Measurements from ENCODE around the gene CAPN7.

CAPN7 gene

DNA sequence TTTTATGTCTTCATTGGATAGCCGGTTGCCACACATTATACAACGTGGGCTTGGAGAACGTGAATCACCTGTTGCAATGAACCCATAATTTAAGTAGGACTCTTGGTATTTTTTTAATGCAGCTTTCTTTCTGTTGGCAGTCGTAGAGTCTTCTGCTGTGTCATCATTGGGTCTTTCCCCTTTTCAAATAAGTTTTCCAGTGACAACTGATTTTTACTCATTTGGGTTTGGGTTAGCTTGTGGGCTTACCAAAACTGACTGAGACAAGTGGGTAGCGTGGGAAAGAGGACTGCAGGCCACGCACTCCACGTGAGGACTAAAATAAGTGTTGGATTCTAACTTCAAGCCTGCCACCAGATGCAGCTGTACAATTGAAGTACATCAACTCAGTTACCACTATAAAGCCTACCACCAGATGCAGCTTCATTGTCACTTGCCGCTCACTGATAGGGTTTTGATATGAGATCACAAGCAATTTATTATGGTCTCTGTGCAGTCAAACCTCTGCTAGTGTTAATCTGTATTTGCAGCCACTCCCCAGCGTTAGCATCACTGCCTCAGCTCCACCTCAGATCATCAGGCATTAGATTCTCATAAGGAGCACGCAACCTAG is 6.4 kb upstream of the CAPN7 start:
- no peak for DNase-seq (ENCODE audit: low read depth in 2 of 2)

GRCh38 chr3:15204005-15204404 is 2.0 kb upstream of the CAPN7 start:
- DNase-seq (ENCODE audit: low read depth in 2 of 2), result no peak

DNA sequence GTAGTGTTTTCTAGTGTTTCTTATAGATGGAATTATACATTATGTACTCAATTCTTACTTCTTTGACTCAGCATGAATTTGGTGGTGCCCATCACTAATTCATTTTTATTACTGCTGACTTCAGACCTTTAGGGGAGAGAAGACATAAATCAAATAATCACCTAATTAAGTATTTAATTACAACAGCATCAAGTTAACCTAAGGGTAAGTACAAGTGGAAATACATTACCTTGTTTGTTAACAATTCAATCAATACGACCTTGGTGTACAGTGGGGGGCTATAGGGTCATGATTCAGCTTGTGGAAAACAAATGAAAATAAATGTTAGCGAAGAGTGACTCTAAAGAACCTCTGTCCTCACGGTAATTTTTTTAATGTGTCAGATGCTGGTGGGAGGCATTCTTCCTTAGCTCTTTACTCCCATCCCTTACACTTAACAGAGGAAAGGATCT is 538 bp upstream of the CAPN7 start:
- no peak for DNase-seq (ENCODE audit: low read depth in 2 of 2)

DNA sequence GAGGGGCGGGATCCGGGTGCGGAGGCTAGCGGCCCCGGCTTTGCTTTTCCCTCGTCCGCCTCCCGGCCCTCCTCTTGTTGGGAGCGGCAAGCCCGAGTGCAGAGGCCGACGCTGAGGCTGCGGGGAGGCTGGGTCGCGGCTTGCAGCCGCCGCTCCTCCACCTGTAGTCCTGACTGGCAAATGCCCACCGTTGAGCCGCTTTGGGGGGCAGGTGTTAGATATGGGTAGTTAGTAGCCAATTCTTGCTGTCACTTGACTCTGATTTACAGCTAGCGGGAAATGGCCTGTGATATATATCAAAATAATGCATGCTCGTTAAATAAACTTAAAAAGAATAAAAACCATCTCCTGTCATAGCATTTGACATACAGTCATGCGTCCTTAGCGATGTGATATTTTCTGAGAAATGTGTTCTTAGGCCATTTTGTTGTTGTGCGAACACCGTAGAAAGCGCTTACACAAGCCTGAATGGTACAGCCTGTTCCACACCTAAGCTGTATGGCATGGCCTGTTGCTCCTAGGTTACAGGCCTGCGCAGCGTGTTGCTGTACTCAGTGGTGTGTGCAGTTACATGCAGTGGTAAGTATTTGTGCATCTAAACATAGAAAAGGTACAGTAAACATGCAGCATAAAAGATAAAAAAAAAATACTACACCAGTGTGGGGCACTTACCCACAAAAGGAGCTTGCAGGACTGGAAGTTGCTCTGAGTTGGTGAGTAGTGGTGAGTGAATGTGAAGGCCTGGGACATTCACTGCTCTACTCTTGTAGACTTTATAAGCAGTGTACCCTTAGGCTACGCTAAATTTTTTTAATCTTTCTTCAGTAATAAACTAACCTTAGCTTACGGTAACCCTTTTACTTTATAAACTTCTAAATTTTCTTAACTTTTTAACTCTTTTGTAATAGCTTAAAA is 873 bp downstream of the CAPN7 start:
- DNase-seq (ENCODE audit: low read depth in 2 of 2), result no peak

GRCh38 chr3:15207836-15208504 is 1.9 kb downstream of the CAPN7 start:
- no peak for DNase-seq (ENCODE audit: low read depth in 2 of 2)

- no peak for DNase-seq (ENCODE audit: low read depth in 2 of 2)
Observed at GRCh38 chr3:15211937-15212336, 5.9 kb downstream of the CAPN7 start.

- no peak for DNase-seq (ENCODE audit: low read depth in 2 of 2)
Observed at GRCh38 chr3:15214758-15215157, 8.7 kb downstream of the CAPN7 start.

GRCh38 chr3:15215996-15216395 is 9.9 kb downstream of the CAPN7 start:
- no peak for DNase-seq (ENCODE audit: low read depth in 2 of 2)

DNA sequence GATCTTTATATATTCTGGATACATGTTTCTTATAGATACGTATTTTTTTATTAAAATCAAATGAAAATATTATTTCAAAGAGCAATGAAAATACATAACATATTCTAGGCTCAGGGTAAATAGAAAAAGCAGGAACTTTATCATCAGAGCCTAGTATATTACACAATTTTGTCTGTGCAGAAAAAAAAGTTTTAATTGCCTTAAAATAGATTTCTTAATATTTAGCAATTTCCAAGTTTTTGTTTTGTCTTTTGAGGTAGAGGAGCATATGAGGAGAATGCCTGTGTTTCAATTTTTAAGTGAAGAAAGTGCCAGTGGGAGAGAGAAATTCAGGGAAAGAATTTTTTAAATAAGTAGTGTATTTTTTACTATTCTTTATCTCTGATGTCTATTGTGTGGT is 10.5 kb downstream of the CAPN7 start:
- DNase-seq (ENCODE audit: low read depth in 2 of 2), result no peak

DNA sequence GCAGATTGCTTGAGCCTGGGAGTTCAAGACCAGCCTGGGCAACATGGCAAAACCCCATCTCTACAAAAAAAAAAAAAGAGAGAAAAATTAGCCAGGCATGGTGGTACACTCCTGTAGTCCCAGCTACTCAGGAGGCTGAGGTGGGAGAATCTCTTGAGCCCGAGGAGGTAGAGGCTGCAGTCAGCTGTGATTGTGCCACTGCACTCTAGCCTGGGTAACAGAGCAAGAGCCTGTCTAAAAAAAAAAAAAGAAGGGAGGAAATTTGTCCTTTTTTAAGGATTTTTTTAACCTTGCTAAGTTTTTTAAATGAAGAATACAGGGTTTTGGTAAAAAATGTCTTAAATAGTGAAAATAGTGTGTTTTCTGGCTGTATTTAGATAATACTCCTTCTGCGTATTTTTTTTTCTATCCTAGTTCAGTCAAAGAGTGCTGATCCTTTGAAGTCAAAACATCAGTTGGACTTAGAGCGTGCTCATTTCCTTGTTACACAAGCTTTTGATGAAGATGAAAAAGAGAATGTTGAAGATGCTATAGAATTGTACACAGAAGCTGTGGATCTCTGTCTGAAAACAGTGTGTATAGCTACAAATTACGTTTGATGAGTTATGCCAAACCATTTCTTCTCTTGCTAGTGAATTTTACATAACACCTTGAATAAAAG is 11.1 kb downstream of the CAPN7 start:
- DNase-seq (ENCODE audit: low read depth in 2 of 2), result no peak

GRCh38 chr3:15217841-15218267 is 11.8 kb downstream of the CAPN7 start:
- DNase-seq (ENCODE audit: low read depth in 2 of 2), result no peak

DNA sequence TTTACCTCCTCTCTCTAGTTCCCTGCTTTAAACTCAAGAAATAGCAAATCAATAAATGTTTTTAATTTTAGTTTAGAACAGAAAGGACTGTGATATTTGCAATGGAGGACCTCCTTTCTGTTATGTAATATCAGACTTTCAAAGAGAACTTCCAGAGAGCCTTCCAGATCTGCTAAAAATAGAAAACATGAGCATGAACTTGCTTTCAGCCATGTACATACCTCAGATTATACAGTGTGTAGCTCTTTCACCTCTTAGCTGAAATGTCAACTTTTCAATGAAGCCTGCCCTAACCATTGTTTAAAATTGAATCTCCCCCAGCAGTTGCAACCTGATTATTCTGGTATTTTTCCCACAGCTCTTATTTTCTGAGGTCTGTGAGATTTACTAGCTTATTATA is 12.6 kb downstream of the CAPN7 start:
- no peak for DNase-seq (ENCODE audit: low read depth in 2 of 2)

DNA sequence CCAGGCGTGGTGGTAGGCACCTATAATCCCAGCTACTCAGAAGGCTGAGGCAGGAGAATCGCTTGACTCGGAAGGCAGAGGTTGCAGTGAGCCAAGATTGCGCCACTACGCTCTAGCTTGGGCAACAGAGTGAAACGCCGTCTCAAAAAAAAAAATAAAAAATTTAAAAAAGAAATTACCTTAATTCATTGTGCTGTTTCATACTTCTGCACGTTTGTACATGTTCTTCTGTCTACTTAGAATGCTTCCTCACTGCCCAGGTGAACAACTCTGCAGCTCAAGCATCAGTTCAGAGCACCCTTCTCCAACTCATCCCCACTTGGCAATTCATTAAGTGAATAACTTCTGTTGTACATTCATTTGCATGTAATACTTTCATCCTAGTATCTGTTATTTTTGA is 14.0 kb downstream of the CAPN7 start:
- DNase-seq (ENCODE audit: low read depth in 2 of 2), result no peak

DNA sequence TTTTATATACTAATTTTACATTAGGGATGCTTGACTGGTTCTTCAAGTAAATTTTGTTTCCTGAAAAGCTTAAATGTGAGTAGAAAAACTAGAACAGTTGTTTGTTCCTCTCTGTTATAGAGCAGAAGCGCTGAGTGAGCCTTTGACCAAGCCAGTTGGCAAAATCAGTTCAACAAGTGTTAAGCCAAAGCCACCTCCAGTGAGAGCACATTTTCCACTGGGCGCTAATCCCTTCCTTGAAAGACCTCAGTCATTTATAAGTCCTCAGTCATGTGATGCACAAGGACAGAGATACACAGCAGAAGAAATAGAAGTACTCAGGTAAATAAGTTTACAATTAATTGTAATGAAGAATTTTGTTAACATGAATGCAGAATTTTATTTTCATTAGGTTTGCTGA is 14.6 kb downstream of the CAPN7 start:
- no peak for DNase-seq (ENCODE audit: low read depth in 2 of 2)

GRCh38 chr3:15221574-15222217 is 15.7 kb downstream of the CAPN7 start:
- no peak for DNase-seq (ENCODE audit: low read depth in 2 of 2)

DNA sequence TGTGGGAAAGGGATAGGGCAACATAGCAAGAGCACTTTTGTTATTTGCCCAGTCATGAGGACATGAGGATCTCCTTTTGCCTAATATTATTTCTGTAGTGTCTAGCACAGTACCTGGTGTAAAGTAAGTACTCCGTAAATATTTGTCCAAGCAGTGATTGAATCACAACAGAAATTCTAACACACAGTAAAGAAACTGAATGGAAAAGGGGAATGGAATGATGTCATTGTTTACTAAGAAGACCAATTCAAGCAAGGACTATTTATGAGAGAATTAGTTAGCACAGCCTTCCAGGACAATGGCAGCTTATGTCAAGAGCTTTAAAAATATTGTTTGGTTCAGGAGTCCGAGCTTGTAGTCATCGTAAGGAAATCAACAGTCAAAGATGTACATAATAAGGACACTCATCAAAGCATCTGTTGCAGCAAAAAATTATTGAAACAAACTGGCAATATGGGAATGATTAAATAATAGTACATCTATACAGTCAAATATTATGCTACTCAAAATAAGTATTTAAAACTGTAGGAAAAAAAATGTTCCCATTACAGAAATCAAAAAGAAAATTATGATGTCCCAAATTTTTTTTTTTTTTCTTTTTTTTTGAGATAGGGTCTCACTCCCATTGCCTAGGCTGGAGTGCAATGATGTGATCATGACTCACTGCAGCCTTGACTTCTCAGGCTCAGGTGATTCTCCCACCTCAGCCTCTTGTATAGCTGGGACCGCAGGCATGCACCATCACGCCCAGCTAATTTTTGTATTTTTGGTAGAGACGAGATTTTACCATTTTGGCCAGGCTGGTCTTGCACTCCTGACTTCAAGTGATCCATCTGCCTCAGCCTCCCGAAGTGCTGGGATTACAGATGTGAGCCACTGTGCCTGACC is 17.9 kb downstream of the CAPN7 start:
- no peak for DNase-seq (ENCODE audit: low read depth in 2 of 2)

GRCh38 chr3:15228147-15228546 is 22.1 kb downstream of the CAPN7 start:
- no peak for DNase-seq (ENCODE audit: low read depth in 2 of 2)

GRCh38 chr3:15229262-15229661 is 23.2 kb downstream of the CAPN7 start:
- no peak for DNase-seq (ENCODE audit: low read depth in 2 of 2)

DNA sequence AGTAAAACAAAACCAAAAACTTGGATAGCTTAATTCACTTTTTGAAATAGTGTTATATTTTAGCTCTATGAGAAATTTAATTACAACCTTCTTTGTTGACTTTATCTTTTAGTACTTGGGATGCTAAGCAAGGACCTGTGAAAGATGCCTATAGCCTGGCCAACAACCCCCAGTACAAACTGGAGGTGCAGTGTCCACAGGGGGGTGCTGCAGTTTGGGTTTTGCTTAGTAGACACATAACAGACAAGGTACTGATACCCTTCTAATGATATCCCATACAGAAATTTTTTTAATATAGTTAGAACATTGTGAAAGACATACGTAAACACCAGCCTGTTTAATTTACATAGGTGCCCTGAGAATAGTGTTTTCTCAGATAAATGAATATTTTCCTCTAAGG is 35.3 kb downstream of the CAPN7 start:
- peak in 1 of 2 donors; percentile 12 for DNase-seq (ENCODE audit: low read depth in 2 of 2)

DNA sequence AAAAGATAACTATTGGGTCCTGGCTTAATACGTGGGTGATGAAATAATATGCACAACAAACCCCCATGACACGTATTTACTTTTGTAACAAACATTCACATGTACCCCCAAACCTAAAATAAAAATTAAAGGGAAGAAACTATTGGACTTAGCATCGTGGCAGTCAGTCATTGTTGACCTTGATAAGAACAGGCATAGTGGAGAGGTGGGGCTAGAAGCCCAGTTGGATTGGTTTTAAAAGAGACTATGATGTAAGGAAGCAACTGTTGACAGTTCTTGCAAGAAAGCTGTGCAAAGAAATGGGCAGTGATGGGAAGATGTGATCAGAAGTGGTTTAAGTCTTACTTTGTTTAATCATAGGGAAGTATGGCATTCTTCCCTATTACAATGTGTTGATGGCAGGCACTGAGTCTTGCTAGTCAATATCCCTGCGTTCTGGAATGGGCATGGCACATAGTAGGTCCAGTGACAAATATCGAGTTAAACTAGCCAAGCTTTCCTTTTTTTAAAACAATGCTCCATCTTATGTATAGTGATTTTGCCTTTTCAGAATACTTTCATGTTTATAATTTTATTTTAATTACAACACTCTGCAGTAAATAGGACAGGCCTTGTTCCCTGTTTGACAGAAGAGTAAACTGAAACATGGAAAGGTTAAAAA is 37.9 kb downstream of the CAPN7 start:
- DNase-seq (ENCODE audit: low read depth in 2 of 2), result no peak

Measured in stimulated activated CD8-positive, alpha-beta memory T cell treated with anti-CD3 and anti-CD28 coated beads, Interleukin-15, amount 100 ng/mL, for 48 hours (primary cell).